ENCODE measurements around the gene ERBB4. TPM values are rescaled to one million over a fixed set of nuclear protein-coding genes. Genes with fewer than 3 reads are reported as not detected.
"Not testable (repeated sequence)": the region's sequence is repeated elsewhere in the genome, so short reads cannot be mapped to it uniquely, and the experiment has no call there.

Gene ERBB4
- total RNA-seq, 1 donor from 2014 or later = not detected

DNA sequence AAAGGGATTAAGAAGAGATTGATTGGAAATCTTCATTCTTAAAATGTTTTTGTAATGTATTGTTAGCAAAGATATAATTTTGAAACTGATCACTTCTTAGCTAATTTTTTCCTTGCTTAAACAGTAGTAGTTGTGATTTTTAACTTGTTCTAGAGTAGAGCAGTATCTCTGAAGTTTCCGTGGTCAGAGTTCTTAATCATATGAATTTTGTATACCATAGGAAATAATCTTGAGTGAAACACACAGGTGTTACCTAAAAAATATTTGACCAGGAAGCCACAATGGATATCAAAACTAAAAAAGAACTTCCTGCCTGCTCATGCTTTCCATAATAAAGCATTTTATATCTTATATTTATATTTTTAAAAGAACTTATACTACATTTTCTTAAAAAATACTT lies 907.1 kb downstream of the ERBB4 start:
- intact Hi-C loops (cut with micrococcal nuclease) = no loop called here

DNA sequence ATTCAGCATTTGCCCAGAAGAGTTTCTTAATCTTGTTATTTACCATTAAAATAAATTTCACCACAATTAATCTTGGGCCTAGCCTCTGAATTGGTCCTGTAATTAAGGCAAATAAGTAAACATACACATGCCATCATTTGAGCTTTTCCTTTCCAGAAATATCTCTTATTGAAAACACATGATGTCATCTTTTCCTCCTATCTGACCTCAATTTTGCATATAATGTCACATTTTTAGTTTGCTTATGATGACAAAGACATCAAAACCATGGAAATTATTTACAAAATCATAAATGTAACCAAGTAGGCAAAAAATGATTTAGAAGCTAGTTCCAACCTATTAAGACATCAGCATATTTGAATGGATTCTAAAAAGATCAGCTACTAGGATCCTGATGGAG lies 915.5 kb downstream of the ERBB4 start:
- intact Hi-C loops (cut with micrococcal nuclease) = no loop called here

DNA sequence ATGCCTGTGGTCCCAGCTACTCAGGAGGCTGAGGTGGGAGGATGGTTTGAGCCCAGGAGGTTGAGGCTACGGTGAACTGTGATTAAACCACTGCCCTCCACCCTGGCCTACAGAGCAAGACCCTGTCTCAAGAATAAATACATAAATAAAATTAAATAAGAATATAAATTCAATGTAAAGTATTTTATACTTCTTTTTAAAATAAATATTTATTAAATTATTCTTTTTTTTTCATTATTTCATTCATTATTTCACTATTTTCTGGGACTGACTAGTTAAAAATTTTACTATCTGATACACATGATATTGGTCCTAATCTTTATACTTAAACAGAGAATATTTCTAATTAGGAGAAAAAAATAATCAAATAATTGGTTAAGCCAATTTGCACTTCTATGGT lies 917.6 kb downstream of the ERBB4 start:
- intact Hi-C loops (cut with micrococcal nuclease) = no loop called here

DNA sequence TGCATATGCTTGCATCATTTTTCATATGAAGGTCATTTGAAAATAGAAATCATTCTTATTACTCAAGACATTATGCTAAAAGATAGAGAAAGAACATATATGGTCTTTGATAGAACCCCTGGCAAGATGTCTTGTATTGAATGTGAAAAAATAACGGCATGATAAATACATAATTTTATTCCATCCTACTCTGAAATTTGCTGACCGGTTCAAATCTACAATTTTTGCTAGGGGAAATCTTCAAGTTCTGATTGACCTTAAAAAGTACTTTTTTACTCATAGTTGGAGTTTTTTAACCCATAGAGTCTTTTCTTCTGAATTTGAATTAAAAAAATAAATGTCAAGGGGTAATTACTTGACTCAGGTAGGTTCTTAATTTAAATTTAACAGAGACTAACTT lies 920.8 kb downstream of the ERBB4 start:
- intact Hi-C loops (cut with micrococcal nuclease) = no loop called here

DNA sequence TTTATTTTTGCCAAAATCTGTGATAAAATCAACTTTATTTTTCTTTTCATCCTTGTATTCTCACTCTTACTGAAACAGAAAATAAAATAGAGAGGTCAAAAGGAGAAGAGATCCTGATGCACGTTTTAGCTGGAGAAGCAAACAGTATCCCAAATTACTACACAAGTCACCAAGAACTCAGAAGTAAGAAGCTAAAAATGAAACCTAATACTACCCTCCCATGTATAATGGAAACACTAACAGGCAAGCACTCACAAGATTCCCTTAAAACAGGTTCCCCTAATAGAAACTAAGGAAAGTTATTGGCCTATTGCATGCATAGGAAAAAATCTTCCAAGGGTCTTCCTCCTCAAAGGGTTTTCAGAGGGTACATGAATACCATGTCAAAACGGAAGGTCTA lies 927.0 kb downstream of the ERBB4 start:
- intact Hi-C loops (cut with micrococcal nuclease) = no loop called here

DNA sequence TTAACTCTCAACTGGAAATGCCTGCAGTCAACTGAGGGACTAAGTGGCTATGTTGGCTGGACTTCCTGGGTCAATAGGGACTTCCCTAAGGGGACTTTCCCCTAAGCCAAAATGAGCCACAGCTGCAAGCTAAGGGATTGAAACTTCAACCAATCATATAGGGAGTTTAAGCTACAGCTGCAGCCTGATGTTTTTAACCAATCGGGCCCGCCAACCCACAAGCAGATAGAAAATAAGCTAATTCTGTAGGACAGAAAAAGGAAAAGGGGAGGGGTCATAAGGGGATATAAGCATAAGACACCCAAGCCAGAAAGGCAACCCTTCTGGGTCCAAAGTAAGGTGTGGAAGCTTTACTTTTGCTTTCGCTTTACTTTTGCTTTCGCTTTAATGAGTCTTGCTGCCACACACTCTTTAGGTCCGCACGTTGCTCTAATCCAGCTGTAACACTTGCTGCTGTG lies 927.5 kb downstream of the ERBB4 start:
- intact Hi-C loops (cut with micrococcal nuclease) = no loop called here

DNA sequence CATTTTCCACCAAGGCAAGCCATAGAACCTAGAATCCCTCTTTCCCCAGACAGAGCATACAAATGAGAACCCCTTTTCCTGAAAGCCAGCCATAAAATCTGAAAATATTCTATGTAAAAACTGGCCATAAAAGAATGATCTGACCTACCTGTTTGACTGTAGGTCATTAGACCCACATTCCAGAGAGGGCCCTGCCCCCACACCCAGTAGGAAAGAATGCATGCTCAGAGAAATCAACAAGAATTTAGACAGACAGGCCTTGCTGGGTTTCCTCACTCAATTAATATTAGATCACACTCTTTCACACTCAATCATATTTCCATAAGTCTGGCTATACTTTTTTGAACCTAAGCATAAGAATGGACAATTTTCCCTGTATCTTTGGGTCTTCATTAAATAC lies 929.5 kb downstream of the ERBB4 start:
- intact Hi-C loops (cut with micrococcal nuclease) = no loop called here

DNA sequence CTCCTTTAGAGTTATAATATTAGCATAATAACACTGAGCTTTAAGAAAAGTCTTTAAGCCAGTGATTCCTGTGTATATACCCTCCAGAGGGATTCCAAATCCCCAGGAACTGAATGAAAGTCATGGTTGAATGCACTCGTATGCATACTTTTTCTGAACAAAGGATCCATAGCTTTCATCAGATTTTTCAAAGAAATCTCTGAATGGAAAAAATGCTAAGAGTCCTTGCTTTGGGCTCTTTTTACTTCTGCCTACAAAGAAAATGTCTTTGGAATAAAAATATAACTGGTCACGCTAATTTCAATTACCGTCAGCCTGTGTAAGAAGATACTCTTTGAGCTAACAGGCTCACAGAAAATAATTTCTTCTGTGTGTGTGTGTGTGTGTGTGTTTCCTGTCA lies 939.5 kb downstream of the ERBB4 start:
- intact Hi-C loops (cut with micrococcal nuclease) = no loop called here

DNA sequence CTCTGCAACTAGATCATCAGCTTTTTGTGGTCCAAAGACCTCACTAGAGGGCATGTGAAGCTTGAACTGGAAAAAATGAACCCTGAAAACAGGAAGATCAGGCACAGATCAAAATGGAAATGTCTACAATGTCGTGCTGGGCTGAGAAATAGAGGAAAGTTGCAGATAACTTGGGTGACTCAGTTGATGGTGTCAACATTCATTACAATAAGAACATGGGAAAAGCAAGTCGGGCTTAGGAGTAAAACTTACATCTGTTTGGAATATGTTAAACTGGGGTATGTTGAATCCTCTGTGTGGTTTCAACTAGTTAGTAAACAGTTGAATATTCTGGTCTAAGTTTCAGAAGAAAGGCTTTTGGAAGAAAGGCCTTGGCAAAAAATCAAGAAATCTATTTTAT lies 940.4 kb downstream of the ERBB4 start:
- intact Hi-C loops (cut with micrococcal nuclease) = no loop called here

DNA sequence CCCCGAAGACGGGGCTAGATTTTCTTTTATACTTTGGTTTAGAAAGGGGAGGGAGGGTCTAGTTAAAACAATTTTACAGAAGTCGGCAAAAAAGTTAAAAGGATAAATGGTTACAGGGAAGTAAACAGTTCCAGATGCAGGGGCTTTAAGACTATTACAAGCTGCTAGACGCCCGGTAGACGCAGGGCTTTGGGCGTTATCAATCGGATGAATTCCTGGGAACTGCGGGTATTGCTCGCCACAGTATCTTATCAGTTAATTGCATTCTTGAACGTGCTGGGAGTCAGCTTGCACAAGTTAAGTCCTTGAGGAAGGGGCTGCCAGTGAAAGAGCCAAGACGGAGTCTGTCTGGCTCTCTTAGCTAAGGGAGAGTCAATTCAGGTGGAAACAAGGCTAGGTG lies 946.6 kb downstream of the ERBB4 start:
- intact Hi-C loops (cut with micrococcal nuclease) = not testable (repeated sequence)

DNA sequence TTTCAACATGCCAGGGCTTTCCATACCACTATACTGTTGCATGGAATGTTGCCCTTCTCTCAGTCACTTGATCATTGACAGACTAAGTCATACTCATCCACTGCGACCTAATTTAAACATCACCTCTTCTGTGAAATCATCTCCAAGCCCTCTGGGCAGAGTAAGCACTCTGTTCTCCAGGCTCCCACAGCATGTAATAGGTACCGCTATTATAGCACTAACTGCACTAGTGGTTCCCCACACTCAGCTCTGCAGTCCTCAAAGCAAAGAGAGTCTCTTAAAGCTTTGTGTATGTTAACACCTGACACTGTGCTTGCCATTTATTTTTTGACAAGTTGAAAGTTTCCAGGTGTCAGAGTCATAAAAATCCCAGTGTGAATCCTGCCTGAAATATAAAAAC lies 947.2 kb downstream of the ERBB4 start:
- intact Hi-C loops (cut with micrococcal nuclease) = no loop called here

DNA sequence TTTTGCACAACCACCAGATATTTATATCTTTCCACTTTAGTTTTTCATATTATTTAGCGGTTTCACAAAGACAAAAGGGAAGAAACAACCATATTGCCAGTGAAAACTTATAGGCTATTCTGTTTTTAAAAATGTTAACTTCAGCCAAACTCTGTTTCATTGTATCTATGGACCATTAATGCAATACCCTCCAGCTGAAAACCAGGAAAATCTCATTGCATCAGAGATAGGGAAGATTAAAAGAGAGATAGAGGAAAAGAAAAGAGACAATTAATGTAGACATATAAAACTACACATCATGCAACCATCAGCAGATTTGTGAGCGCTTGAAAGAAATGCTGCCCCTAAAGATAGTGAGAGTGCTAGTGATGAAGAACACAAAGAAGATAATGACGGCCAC lies 970.2 kb downstream of the ERBB4 start:
- intact Hi-C loops (cut with micrococcal nuclease) = no loop called here

DNA sequence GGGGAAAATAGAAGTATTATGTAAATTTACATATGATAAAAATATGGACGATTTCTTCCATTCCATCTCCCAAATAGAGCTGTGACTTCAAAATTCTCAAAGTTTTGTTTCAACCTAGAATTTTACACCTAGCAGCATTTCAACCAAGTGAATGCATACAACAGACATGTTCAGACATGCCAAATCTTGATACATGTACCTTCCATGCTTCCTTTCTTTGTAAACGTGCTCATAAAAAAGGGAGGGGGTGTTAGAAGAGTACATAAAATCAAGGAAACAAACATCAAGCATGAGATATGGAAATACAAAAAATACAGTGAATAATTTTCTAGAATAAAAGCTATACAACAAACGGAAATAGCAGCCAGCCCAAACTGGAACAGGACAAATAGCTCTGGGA lies 974.2 kb downstream of the ERBB4 start:
- intact Hi-C loops (cut with micrococcal nuclease) = no loop called here

DNA sequence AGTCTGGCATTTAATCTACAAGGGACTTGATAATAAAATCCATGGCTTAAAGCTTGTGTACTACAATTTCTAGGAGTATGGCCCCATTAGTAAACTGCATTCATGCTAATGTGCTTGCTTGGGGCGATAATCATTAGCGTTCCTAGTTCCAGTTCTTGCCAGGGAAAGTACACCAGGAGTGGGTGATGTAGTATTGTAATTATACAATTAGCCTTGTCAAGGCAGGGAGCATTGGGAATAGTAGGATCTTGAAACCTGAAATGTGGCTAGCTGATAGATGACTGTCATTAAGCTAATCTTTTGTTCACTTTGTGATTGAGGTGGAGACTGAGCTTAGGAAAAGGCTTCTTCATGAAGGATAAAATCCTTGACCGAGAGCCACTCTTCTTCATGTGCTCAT lies 993.0 kb downstream of the ERBB4 start:
- intact Hi-C loops (cut with micrococcal nuclease) = no loop called here

DNA sequence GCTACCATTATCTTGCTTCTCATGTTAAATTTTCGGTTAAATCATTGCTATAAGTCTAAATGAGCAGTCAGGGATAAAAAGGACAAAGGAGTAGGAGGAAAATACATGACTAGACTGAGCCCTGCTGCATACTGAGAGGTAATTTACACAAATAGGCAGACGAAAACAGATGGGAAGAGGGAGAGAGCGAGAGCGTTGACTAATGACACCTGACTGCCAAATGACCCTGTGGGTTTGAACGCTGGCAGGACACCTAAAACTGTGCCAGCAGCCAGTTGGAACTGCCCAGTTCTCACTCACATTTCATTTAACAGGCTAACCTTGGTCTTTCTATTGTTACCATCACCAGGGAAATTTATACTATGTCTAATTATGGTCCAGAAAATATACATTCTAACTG lies 1004.0 kb downstream of the ERBB4 start:
- intact Hi-C loops (cut with micrococcal nuclease) = no loop called here

DNA sequence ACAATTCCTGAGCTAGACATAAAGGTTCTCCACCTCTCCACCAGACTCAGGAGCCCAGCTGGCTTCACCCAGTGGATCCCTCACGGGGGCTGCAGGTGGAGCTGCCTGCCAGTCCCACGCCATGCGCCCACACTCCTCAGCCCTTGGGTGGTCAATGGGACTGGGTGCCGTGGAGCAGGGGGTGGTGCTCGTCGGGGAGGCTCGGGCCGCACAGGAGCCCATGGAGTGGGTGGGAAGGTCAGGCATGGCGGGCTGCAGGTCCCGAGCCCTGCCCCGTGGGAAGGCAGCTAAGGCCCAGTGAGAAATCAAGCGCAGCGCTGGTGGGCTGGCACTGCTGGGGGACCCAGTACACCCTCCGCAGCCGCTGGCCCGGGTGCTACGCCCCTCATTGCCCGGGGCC lies 1014.4 kb downstream of the ERBB4 start:
- intact Hi-C loops (cut with micrococcal nuclease) = not testable (repeated sequence)

DNA sequence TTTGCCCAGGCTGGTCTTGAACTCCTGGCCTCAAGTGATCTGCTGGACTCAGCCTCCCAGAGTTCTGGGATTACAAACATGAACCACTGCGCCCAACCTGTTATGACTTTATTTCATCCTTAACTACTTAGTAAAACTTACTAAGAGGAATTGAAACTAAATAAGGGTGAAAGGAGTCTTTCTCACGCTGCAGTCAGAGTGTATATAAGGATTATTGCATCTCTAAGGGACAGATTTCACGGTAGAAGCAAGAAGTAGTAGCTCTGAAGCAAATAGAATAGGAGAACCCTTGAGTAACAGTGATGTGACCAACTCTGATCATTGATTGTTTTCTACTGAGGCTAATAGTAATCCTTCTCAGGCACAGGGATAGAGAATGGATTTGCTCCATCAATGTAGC lies 1022.1 kb downstream of the ERBB4 start:
- intact Hi-C loops (cut with micrococcal nuclease) = no loop called here

DNA sequence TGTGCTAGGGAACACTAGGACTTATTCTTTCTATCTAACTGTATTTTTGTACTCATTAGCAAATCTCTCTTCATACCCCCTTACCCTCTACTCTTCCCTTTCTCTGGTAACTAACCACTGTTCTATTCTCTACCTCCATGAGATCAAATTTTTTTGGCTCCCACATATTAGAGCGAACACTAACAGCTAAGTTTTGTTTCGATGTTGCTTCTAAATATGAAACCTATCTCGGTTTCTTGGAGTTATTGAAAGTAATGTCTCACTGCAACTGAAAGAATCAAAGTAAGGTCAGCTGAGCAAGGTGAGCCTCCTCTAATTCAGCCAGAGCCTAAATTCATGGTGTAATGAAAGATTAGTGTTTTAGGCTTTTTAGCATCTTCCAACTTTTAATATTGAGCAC lies 1024.6 kb downstream of the ERBB4 start:
- intact Hi-C loops (cut with micrococcal nuclease) = no loop called here

DNA sequence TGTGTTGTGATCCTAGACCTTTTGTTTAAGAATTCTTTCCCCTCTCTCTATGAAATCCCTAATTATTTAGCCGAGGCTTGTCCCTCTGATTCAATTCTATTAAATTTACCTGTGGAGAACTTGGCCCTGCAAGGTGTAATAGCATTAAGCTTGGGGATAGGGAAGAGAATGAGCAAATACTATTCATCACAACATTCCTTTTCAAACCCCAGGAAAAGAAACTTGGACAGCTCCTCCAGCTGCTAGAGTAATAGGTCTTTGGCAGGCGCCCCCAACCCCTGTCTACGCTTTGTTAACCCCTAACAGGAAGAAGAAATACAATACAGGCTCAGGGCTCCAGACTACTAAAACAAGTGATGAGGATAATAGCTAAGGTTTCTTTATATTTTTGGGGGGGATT lies 1025.2 kb downstream of the ERBB4 start:
- intact Hi-C loops (cut with micrococcal nuclease) = no loop called here

DNA sequence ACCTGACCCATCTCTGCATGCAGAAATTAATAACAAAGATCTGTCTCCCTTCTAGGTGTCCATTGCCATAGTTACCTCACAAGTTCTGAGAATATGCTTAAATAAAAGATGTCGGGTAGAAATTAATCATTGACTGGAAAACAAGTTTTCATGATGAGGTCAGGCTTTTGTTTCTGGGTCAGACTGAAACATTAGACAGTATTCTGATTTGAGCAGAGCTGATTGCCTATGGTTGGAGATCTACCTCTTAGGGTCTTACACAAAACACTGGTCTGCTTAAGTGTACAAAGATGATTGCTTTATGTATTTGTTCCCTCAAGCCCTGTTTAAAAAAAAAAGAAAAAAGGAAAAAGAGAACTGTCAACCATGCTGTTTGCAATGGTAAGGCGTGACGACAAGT lies 1025.8 kb downstream of the ERBB4 start:
- intact Hi-C loops (cut with micrococcal nuclease) = no loop called here

DNA sequence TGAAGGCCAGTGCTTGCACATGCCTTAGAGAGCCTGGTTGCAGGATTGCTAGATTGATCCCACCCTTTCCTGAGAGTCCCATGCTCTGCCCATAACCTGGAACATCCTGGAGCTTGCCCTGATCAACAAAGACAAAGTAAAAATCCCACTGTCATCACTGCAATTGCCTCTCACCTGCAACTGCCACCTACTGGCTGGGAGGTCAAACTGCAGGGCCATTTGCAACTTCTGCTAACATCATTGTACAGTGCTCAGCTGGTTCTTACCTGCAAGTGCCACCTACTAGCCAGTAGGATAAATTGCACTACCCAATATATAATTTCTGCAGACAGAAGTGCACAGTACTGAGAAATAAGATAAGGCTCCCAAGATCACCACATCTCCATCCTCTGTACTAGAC lies 1034.7 kb downstream of the ERBB4 start:
- intact Hi-C loops (cut with micrococcal nuclease) = no loop called here

DNA sequence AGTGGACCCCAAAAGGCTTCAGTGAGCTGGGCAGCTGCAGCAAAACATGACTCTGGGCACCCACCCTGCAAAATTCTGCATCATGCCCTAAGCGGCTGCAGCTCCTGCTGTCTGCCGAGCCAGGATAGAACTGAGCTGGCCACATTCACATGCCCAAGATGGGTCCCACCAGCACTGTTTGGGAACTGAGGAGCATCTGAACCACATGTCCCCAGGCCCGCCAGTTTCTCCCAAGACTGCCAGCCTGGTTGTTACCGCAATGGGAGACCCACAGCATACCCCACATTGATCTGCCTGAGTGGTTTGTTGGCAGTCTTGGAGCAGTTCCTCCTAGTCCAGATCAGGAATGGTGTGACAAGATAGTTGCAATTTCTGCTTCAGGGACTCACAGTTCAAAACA lies 1035.4 kb downstream of the ERBB4 start:
- intact Hi-C loops (cut with micrococcal nuclease) = no loop called here

DNA sequence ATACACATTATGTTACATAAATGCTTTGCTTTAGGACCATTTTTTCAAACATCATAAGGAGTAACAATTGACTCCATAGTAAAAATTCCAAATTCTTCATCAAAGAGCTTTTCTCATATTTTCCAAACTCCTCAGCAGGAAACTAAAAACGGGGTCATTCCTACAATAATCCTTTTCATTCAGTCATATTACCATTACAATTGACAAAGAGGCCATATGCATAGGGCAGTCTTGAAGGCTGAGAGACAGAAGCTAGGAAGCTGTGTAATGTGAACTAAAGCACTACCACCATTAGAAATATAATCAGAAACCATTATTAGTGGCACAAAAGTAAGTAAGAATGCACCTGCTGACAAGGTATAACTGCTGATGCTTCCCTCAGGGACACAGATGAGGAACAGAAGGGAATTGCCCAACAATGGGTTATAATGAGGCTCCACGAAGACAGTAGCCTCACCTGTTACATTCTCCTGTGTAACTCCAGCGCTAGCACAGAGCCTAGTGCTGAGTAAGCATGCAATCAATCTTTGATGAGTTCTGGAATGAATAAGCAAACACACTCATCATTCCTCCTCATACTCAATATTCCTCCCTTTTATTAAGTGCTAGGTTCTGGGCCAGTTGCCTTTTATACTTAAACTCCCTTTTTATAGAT lies 1039.9 kb downstream of the ERBB4 start:
- intact Hi-C loops (cut with micrococcal nuclease) = no loop called here

DNA sequence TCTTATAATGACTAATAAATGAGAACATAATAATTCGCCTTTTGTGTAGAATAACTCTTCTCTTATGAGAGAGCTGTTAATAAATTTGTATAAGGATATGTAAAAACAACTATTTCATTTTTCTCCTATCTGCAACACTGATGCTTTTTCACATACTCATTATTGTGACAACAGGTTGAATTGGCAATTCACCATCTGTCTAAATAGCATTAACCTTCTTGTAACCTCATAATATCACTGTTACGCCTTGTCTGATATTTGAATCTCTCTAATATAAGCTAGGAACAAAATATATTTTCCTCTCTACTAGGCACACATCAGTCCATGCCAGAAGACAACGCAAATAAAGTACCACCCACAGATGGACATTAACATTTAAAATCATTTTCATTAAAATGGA lies 1043.3 kb downstream of the ERBB4 start:
- intact Hi-C loops (cut with micrococcal nuclease) = no loop called here

Data from T-helper 2 cell treated with Interferon-gamma antibody and Interleukin-4, amounts not matched to agents 100 ng/mL and 5 ng/mL, for 36 hours (primary cell).